ENCODE measurements around the gene PRDM13. TPM values are rescaled to one million over a fixed set of nuclear protein-coding genes. Genes with fewer than 3 reads are reported as not detected.
A peak's percentile ranks its signal among the peaks of the same experiment; 100 is the strongest.

Gene PRDM13
- total RNA-seq, 1 donor from 2014 or later, result 13.9 TPM

DNA sequence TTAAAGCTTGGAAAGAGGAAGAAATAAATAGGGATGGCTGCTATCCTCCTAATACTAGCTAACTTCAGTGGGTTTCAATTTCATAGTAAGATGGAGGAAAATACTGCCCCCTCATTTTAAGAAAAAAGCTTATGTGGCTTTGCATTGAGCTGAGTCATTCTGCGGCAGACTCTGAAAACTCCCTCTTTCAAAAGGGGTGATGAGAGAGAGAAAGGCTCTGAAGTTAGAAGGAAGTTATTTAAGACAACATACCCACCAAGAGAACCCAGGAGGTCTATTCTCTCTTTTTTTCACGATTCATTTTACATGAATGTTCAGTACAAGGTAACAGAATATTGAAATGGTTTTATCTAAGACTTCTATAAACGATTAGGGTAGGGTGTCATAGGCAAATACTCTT is 4.5 kb downstream of the PRDM13 start:
- Mint-ChIP-seq H3K36me3 (ENCODE audit: unreplicated experiment) (peaks cover 4% of the 10 kb centered on the region), H3K27me3 (ENCODE audit: unreplicated experiment) (peaks cover 28% of the 10 kb centered on the region), H3K9me3 (ENCODE audit: unreplicated experiment) (peaks cover 18% of the 10 kb centered on the region), H3K4me3 (ENCODE audit: unreplicated experiment) (peak overlapping the region; percentile 71), H3K27ac (ENCODE audit: unreplicated experiment) (peak overlapping the region; percentile 95), H3K4me1 (ENCODE audit: low read depth, unreplicated experiment) (peaks cover 36% of the 10 kb centered on the region)
- no peak for TF ChIP-seq CTCF (IDR thresholded peaks at IDR 0.05; ENCODE audit: partially characterized antibody, unreplicated experiment)
- DNase-seq, result no peak

- TF ChIP-seq CTCF (IDR thresholded peaks at IDR 0.05; ENCODE audit: partially characterized antibody, unreplicated experiment), result no peak
- H3K9me3 Mint-ChIP-seq (ENCODE audit: unreplicated experiment), result peaks cover 21% of the 10 kb centered on the region
- peaks cover 31% of the 10 kb centered on the region for H3K4me1 Mint-ChIP-seq (ENCODE audit: low read depth, unreplicated experiment)
- H3K36me3 Mint-ChIP-seq (ENCODE audit: unreplicated experiment), result no peaks in the 10 kb centered on the region
- peak; percentile 80 for DNase-seq
- peak overlapping the region; percentile 96 for H3K27ac Mint-ChIP-seq (ENCODE audit: unreplicated experiment)
- peaks cover 24% of the 10 kb centered on the region for H3K27me3 Mint-ChIP-seq (ENCODE audit: unreplicated experiment)
- peak overlapping the region; percentile 68 for H3K4me3 Mint-ChIP-seq (ENCODE audit: unreplicated experiment)
Observed at GRCh38 chr6:99612551-99613408, 6.1 kb downstream of the PRDM13 start.

DNA sequence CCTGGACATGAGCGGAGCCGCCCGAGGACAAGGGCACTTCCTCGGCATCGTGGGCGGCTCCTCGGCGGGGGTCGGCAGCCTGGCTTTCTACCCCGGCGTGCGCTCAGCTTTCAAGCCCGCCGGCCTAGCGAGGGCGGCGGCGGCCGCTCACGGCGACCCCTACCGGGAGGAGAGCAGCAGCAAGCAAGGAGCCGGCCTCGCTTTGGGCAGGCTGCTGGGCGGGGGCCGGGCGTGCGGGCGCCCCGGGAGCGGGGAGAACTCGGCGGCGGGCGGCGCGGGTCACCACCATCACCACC is 6.7 kb downstream of the PRDM13 start:
- peaks cover 23% of the 10 kb centered on the region for H3K9me3 Mint-ChIP-seq (ENCODE audit: unreplicated experiment)
- DNase-seq, result peak; percentile 87
- peak; percentile 66 for TF ChIP-seq CTCF (IDR thresholded peaks at IDR 0.05; ENCODE audit: partially characterized antibody, unreplicated experiment)
- peaks cover 31% of the 10 kb centered on the region for H3K4me1 Mint-ChIP-seq (ENCODE audit: low read depth, unreplicated experiment)
- H3K36me3 Mint-ChIP-seq (ENCODE audit: unreplicated experiment), result peaks cover 3% of the 10 kb centered on the region
- no peak overlapping the region for H3K27ac Mint-ChIP-seq (ENCODE audit: unreplicated experiment)
- H3K27me3 Mint-ChIP-seq (ENCODE audit: unreplicated experiment), result peaks cover 22% of the 10 kb centered on the region
- H3K4me3 Mint-ChIP-seq (ENCODE audit: unreplicated experiment), result no peak overlapping the region

GRCh38 chr6:99613705-99614429 is 7.2 kb downstream of the PRDM13 start:
- Mint-ChIP-seq H3K36me3 (ENCODE audit: unreplicated experiment) (peaks cover 5% of the 10 kb centered on the region), H3K27me3 (ENCODE audit: unreplicated experiment) (peaks cover 21% of the 10 kb centered on the region), H3K9me3 (ENCODE audit: unreplicated experiment) (peaks cover 23% of the 10 kb centered on the region), H3K4me3 (ENCODE audit: unreplicated experiment) (peak overlapping the region; percentile 96), H3K4me1 (ENCODE audit: low read depth, unreplicated experiment) (peaks cover 31% of the 10 kb centered on the region), H3K27ac (ENCODE audit: unreplicated experiment) (peak overlapping the region; percentile 82)
- TF ChIP-seq CTCF (IDR thresholded peaks at IDR 0.05; ENCODE audit: partially characterized antibody, unreplicated experiment), result peak; percentile 6
- peak; percentile 72 for DNase-seq

Data from glutamatergic neuron (in vitro differentiated cells).